Stimulated activated CD8-positive, alpha-beta memory T cell treated with anti-CD3 and anti-CD28 coated beads, Interleukin-12 subunit alpha, Interleukin-12 subunit beta, amount 100 ng/mL, for 1 hour (primary cell): ENCODE data around the gene CATSPER2.
"Not testable (repeated sequence)": the region's sequence is repeated elsewhere in the genome, so short reads cannot be mapped to it uniquely, and the experiment has no call there.

Experiments used
- DNase-seq: peaks from one replicate; pipeline ENCODE4 v3.0.0-alpha.2; 2020; ENCODE audit warnings: low read depth

Gene CATSPER2

DNA sequence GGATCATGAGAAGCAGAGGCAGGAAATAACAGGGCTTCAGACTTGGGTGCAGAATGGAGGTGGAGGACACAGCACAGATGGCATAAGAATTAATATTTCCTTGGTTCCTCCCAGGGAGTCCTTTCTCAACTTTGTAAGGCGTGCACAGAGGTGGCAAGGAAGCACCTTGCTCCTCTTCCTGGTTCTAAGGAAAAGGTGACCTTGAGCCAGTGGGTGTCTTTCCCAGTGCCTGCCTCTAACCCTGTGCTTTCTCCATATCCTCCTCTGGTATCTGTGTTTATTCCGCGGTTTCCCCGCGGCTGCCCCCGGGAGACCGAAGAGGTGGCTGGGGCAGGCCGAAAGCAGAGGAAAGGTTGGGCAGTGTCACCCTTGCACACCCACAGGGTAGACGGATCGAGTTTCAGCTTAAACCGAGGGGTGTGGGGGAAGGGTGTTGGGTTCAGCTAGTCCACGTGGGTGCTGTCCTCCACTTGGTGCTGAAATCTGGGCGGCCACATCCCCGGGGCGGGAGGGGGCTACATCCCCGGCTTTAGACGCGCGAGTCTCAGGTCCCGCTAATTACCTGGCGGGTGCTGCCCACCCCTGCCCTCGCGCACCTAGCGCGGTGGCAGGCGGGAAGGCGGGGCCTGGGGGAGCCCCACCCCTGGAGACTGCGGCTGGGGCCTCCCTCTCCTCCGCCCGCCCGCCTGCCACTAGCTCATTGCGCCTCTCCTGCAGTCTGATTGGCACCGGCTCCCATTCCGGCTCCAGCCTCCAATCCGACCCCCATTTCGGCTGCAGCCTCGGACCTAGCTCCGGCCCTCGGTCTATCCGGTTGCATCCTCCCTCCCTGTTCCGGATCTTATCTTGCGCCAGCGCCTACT lies 55.1 kb downstream of the CATSPER2 start, which contains the start of gene CKMT1B:
Gene CKMT1B (plus strand): TSS at position 700 of the 863 bp plus-strand sequence. CDS start 192 bp downstream, outside the sequence.
- DNase-seq = not testable (repeated sequence)

DNA sequence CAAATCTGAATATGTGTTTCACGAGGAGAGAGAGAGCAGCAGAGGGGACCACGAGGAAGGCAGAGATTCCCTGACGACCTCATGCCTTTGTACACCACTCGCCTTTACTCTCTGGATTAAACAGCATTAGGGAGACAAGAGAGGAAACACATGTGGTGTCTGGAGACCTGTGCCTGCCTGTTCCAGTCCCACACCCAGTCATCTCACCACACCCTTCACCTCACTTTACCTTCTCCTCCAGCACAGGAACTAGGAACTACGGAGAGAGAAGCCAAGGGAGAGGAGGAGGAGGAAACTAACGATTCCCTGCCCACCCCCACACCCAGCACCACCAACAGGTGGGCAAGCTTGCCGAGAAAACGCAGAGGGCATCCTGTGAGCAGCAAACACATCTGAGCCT lies 55.8 kb downstream of the CATSPER2 start:
- DNase-seq = not testable (repeated sequence)

DNA sequence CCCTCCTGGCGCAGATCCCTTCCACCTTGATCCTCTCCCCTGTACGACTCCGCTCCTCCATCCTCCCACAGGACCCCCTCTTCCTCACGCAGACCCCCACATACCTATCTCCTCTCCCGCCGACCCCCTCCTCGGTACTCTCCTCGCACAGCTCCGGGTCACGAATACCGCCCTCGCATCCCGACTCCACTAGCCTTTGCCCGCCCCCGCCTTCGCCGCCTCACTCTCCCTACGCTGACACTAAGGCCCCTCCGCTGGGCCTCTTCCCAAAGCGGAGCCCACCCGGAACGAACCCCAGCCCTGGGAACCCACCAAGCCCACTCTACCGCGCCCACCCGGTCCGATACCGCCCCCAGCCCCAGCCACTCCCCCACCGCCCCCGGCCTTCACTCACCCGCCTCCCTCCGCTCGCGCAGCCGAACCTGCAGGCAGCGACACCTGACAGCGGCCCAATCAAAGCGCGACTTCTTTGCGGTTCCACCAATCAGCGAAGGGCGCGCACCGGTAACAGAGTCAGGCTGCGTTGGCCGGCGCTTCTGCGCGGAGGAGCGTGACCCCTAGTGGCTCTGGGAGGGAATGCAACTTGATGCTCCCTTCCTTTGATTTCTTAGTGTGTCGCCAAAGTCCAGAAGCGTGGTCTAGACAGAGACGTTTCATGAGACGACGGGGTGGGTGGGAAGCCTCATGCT lies 58.7 kb downstream of the CATSPER2 start, which contains the start of gene PPIP5K1:
Gene PPIP5K1 (minus strand): TSS at position 431 of the 689 bp plus-strand sequence. CDS start 5,704 bp downstream, outside the sequence.
- not testable (repeated sequence) for DNase-seq
